ENCODE measurements around the gene GOLGA8S.
"Not testable (repeated sequence)": the region's sequence is repeated elsewhere in the genome, so short reads cannot be mapped to it uniquely, and the experiment has no call there.

Gene GOLGA8S

DNA sequence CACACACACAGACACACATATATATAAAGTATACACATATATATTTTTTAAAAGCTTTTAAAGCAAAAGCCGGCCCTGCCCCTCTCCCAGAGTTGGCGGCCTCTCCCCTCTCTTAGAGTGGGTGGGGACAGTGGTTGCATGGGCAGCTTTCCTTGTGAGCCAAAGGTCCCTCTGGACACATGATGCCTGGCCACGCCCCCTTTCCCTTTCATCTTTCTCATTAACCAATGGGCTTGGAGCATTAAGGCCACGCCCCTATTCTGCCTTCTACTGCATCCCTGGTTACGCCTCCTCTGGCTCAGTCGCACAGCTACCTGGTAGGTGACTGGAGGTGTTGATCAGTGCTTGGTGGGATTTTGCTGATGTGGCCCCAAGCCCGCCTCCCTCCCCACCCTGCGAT is at the start of gene GOLGA8S:
Gene GOLGA8S (plus strand): TSS at position 301 of the 400 bp plus-strand sequence. CDS start 62 bp downstream, at position 363.
- DNase-seq = not testable (repeated sequence)

DNA sequence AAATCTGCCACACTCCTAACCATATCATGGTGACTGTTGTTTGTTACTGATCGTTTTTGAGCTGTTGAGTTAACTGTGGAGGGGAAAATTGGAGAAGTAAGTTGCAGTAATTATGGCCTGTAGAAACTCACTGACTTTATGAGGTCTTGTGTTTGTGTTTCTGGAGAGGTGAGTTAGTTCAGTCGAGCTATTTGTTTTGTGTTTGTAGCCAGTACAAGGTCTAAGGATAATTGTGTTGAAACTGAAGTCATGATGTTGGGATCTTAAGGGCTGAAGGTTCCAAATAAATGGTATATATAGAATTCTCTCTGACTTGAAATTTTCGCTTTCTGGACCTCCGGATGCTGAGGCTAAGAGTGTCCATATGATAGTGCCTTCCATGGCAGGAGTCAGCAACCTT is 49.7 kb upstream of the GOLGA8S start:
- DNase-seq = not testable (repeated sequence)

- DNase-seq = not testable (repeated sequence)
Observed at GRCh38 chr15:23305921-23306320, 48.6 kb upstream of the GOLGA8S start.

GRCh38 chr15:23311233-23311632 is 43.3 kb upstream of the GOLGA8S start:
- not testable (repeated sequence) for DNase-seq

GRCh38 chr15:23334096-23334495 is 20.5 kb upstream of the GOLGA8S start, which contains the start of gene GOLGA6L26:
Gene GOLGA6L26, minus strand, starts transcription at chr15:23334196. Its CDS starts 61 bp downstream, at chr15:23334135.
- not testable (repeated sequence) for DNase-seq

DNA sequence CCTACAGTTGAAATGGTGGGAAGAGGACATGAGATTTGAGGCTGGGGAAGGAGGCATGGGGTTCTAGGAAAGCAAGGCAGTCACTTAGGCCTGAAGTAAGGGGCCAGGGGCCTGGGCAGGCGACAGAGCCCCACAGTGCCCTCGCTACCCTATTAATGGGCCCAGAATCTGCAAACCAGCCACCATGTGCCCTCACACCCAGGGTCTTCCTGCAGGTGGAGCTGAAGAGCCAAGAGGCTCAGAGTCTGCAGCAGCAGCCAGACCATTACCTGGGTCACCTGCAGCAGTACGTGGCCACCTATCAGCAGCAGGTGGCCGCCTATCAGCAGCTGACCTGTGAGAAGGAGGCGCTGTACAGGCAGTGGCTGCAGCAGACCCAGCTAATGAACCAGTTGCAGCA is 8.1 kb downstream of the GOLGA8S start:
- not testable (repeated sequence) for DNase-seq

GRCh38 chr15:23364261-23364660 is 9.7 kb downstream of the GOLGA8S start:
- not testable (repeated sequence) for DNase-seq

- DNase-seq = no peak
Observed at GRCh38 chr15:23370578-23370977, 16.0 kb downstream of the GOLGA8S start.

DNA sequence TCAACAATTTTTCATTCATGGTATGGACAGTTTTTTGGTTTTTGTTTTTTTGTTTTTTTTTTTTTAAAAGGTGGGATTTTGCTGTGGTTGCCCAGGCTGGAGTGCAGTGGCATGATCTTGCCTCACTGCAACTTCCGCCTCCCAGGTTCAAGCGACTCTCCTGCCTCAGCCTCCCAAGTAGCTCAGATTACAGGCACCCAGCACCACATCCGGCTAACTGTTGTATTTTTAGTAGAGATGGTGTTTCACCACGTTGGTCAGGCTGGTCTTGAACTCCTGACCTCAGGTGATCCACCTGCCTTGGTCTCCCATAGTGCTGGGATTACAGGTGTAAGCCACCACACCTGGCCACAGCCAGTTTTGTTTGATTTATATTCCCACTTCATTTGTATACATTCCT is 16.6 kb downstream of the GOLGA8S start:
- not testable (repeated sequence) for DNase-seq

DNA sequence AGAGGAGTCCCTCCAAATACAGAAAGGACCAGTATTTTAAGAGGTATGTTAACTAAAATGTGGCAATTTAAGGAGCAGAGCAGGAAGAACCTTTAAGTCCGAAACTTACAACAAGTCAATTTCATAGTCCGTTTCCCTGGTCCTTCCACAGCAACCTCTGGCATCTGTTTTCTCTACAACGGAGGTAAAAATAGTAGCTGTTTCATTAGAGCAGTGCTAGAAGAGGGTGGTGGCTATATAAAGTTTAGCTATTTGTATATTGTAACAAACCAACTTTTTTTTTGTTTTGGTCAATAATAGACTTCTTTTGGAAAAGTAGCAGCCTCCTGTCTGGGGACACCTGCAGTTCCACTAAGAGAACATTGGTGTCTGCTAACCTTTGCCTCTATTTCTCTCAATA is 17.3 kb downstream of the GOLGA8S start:
- not testable (repeated sequence) for DNase-seq

DNA sequence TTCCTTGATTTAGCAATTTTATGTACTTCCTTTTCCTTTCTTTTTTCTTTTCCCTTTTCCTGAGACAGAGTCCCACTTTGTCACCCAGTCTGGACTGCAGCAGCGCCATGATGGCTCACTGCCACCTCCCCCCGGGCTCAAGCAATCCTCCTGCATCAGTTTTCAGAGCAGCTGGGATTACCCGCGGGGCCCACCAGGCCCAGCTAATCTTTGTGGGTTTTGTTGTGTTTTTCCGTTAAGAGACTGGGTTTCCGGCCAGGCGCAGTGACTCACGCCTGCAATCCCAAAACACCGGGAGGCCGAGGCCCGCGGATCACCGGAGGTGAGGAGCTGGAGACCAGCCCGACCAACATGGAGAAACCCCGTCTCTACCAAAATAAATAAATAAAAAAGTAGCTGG is 17.7 kb downstream of the GOLGA8S start:
- DNase-seq = no peak

- DNase-seq = not testable (repeated sequence)
Observed at GRCh38 chr15:23372891-23373600, 18.5 kb downstream of the GOLGA8S start.

- not testable (repeated sequence) for DNase-seq
Observed at GRCh38 chr15:23374226-23374625, 19.7 kb downstream of the GOLGA8S start.

- DNase-seq = not testable (repeated sequence)
Observed at GRCh38 chr15:23378946-23379345, 24.4 kb downstream of the GOLGA8S start.

- DNase-seq = not testable (repeated sequence)
Observed at GRCh38 chr15:23380700-23381099, 26.2 kb downstream of the GOLGA8S start.

GRCh38 chr15:23381192-23381591 is 26.6 kb downstream of the GOLGA8S start:
- DNase-seq = not testable (repeated sequence)

DNA sequence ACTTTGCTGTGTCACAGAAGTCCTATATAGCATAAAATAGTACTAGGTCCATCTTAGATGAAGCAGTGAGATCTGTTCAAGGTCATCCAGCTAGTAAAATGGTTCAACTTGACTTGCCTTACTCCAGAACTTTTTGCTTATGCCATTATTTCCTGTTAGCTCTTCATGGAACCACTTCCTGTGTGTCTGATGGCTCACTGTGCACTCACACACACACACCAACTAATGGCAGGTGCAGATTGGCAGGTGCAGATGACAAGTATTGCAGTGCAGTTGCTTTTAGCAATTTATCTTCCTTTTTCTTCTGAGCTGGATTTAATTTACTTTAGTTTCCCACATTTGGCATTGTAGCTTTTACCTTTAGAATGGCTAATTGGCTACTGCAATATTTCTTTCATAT is 29.8 kb downstream of the GOLGA8S start:
- DNase-seq = no peak

DNA sequence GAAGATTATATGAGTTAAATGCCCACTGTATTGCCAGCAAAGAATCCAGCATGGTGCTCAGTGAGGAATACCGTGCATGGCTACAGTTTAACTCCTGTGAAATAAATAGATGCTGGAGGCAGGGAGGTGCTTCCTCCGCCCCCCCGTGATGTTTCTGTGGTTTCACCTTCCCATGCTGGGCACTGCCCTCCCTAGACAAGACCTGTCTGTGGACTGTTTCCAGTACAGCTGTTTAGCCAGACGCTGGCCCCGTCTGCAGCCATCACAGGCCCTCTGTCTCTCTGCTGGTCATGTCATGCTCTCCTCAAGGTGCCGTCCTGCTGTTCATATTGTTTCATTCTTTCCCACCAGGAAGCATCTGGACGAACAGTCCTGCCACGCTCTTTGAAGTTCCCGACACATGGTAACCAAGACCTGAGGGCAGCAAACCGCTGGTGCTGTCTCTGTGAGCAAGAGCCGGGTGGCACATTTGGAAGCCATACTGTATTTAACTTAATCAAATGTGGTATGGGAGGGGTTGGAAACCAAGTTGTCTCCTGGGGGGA is 31.4 kb downstream of the GOLGA8S start:
- DNase-seq = no peak

GRCh38 chr15:23387621-23388190 is 33.2 kb downstream of the GOLGA8S start:
- no peak for DNase-seq

DNA sequence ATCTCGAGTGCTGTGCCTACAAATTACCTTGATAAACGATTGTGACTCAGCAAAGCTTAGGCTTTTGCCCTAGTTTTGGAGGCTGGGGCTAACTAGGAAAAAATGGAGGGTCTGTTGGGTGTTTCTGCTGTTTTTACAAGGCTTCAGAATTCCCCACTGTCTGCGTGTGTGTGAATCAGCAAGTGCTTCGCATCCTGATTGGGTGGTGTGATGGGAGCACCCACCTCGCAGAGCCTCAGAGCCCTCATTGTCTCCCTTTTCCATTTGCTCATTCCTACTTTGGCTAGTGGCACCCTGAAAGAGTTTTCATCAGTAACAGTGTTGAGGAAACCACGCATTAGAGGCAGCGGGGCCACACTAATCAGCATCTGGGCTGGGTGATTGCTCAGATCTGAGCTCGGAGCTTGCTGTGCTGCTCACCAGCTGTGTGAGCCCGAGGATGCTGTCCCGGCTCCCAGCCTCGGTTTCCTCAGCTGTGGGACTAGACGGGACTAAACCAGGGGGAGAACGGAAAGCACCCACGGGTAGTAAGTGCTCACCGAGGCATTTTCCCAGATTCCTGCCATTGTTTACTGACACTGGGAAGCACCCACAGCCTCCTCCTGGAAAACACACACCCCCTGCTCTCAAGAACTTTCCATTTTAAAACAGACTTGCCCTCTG is 40.6 kb downstream of the GOLGA8S start:
- DNase-seq = no peak

DNA sequence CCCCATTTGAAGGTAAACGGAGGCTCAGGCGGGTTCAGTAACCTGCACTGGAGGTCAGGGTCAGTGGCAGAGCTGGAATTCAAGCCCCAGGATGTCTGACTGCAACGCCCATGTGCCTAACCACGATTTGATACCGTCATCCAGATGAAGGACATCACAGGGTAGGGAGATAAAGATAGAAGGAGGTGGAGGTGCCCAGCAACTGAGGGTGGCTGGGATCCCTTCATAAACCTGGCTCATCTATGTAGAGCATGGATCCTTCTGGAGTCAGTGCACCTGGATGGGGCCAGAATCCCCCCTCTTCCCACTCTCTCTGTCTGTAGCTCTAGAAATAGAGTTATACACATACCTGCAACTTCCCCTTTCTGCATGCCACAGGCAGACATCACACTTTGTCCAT is 41.3 kb downstream of the GOLGA8S start:
- DNase-seq = no peak

- no peak for DNase-seq
Observed at GRCh38 chr15:23397779-23398178, 43.2 kb downstream of the GOLGA8S start.

DNA sequence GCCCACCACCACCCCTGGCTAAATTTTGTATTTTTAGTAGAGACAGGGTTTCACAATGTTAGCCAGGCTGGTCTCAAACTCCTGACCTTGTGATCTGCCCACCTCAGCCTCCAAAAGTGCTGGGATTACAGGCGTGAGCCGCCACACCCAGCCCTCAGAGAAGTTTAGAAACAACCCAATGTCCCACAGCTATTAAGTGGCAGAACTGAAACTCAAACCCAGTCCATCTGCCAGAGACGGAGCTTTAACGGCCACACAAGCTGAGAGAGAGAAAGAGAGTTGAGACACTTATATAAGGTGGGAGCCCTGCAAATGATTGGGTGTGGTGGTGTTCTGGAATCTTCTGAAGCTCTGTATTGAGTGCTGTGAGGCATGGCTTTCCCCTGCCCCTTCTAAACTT is 43.8 kb downstream of the GOLGA8S start:
- not testable (repeated sequence) for DNase-seq

DNA sequence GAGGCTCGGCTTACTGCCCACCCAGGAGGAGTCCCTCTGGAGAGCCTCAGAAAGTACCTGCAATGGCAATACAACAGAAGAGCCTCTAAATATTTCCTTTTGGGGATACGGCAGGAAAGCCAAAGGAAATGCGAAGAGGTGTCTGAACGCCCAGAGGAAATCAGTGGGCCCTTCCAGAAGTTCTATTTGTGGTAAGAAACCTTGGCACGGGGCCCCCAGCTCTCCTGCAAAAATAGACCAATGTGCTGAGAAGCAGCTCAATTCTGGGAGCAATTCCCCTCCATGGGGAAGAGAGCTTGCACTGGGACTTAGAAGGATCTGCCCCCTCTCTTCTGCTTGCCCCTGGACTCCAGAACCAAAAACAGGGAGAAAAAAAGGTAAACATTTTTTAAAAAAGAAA is 44.7 kb downstream of the GOLGA8S start:
- not testable (repeated sequence) for DNase-seq
